Frontal cortex (tissue), 4 donors: ENCODE measurements around the gene VPS18. TPM values are rescaled to one million over a fixed set of nuclear protein-coding genes. Genes with fewer than 3 reads are reported as not detected.

Source experiments
- DNase-seq, 2 donors: peaks; one replicate each; pipeline ENCODE4 v3.0.0; 2012; ENCODE audit warnings: low spot score in 2 of 2
- FAIRE-seq: peaks from 2 replicates; lab custom pipeline; 2012; peaks lifted over from hg19 to GRCh38; lab: Jason Lieb, UNC
- total RNA-seq: library from RNA; depleted of rRNA; stranded (reverse); fragments of >200 nt; gene quantifications from one replicate; pipeline ENCODE4 v1.2.3, GENCODE V29; 2014
- donor health status: control.
- donor health status: control.
- donor health status: control.

VPS18 gene
- total RNA-seq, 1 donor from 2014 or later, result 29.8 TPM

DNA sequence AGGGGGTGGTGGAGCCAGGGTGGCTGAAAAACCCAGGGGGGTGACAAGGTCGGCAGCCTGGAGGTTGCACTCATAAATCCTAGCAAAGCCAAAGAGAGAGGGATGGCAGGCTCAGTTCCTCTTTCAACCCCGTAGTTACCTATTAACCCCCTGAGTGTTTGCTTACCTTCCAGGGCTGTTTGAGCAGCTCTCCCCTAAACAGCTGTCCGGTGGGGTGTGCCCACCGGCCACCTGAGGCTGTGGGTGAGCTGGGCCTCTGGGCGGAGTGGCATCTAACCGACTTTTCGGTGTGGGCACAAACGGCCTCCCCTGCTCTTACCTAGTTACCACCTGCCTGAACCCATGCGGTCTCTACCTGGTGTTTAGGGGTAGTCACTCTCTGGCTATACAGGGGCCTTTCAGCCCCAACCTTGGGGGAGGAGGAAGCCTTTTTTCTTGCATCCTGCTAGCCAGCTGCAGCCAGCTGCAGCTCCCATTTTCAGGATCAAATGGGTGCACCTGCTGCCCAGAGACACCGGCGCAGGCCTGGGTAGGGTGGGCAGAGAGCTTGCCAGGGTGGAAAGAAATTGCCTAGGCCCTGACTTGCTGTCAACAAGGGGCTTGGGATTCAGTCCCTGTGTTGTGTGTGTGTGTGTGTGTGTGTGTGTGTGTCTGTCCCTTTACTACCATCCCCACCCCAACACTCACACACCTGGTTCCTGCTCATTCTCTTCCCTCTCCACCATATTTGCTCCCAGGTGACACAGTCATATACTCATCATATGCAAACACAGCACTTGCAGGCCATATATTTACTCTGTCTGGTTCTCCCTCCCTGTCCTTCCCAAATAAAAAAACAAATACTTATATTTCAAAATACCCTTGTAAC is 38.6 kb downstream of the VPS18 start:
- FAIRE-seq (no peak), DNase-seq (no peak)

DNA sequence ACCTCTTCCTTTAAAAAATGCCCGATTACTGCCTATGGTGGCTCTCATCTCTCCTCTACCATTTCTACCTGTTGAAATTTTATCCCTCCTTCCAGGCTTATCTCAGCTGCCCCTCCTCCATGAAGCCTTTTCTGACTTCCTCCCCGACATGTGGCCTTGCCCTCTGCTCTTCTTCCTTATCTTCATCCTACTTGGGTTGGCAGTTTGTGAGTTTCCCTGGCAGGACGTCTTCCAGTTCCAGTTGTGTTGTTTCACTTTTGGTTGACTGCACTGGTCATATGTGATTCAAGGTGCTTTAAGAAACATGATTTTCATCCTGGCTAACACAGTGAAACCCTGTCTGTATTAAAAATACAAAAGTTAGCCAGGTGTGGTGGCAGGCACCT is 39.3 kb downstream of the VPS18 start:
- DNase-seq, result no peak
- no peak for FAIRE-seq

DNA sequence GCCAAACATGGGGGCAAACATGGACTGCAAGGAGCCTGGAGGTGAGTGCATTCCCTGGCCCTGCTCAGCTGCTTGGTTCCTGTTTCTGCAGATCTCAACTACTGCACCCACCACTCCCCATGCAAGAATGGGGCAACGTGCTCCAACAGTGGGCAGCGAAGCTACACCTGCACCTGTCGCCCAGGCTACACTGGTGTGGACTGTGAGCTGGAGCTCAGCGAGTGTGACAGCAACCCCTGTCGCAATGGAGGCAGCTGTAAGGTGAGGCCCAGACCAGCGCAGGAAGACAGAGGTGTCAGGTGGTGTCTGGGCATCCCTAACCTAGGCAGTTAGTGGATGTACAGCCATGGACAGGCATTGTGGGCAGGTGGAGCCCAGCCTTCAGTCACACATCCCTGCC is 40.2 kb downstream of the VPS18 start:
- FAIRE-seq (no peak), DNase-seq (no peak)

DNA sequence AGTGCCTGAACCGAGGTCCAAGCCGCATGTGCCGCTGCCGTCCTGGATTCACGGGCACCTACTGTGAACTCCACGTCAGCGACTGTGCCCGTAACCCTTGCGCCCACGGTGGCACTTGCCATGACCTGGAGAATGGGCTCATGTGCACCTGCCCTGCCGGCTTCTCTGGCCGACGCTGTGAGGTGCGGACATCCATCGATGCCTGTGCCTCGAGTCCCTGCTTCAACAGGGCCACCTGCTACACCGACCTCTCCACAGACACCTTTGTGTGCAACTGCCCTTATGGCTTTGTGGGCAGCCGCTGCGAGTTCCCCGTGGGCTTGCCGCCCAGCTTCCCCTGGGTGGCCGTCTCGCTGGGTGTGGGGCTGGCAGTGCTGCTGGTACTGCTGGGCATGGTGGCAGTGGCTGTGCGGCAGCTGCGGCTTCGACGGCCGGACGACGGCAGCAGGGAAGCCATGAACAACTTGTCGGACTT is 42.0 kb downstream of the VPS18 start:
- FAIRE-seq (no peak), DNase-seq (no peak)

DNA sequence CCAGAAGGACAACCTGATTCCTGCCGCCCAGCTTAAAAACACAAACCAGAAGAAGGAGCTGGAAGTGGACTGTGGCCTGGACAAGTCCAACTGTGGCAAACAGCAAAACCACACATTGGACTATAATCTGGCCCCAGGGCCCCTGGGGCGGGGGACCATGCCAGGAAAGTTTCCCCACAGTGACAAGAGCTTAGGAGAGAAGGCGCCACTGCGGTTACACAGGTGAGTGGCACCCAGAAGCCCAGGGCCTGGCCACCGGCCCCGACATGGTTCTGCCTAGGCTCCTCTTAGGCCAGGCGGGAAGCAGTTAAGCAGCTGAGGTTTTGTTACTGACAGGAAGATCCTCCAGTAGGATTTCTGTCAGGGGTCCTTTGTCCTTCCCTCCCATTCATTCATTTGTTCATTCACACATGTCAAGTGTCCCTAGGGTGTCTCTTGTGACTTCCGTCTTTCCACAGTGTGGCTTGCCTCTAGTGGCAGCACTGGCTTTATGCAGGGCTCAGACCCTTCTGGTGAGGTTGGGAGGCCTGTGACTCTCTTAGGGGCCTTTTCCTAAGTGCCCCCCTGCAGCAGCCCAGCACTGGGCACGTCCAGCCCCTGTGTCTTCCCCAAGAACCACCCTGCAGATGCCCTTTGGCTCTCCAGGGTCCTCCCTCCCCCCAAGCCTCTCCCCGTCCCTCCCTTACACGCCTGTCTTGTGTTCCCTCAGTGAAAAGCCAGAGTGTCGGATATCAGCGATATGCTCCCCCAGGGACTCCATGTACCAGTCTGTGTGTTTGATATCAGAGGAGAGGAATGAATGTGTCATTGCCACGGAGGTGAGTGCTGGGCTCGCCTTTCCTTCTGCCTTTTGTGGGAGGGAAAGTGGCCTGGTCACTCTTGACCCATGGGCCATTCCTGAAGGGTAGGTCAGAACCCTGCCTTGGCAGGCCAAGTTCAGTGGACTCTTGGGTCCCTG is 42.7 kb downstream of the VPS18 start:
- FAIRE-seq (no peak), DNase-seq (no peak)

DNA sequence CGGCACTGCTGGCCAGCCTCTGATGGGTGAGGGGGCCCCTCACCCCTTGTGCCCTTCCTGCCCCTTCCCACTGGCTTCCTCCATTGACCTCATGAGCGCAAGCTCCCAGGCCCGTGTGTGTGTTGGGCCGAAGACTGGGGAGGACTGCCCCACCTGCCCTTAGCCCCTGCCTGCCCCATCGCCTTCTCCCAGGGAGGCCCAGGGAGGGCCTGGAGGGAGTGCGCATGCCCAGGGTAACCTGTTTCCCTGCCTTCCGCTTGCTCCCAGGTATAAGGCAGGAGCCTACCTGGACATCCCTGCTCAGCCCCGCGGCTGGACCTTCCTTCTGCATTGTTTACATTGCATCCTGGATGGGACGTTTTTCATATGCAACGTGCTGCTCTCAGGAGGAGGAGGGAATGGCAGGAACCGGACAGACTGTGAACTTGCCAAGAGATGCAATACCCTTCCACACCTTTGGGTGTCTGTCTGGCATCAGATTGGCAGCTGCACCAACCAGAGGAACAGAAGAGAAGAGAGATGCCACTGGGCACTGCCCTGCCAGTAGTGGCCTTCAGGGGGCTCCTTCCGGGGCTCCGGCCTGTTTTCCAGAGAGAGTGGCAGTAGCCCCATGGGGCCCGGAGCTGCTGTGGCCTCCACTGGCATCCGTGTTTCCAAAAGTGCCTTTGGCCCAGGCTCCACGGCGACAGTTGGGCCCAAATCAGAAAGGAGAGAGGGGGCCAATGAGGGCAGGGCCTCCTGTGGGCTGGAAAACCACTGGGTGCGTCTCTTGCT is 43.7 kb downstream of the VPS18 start:
- DNase-seq (no peak), FAIRE-seq (no peak)

DNA sequence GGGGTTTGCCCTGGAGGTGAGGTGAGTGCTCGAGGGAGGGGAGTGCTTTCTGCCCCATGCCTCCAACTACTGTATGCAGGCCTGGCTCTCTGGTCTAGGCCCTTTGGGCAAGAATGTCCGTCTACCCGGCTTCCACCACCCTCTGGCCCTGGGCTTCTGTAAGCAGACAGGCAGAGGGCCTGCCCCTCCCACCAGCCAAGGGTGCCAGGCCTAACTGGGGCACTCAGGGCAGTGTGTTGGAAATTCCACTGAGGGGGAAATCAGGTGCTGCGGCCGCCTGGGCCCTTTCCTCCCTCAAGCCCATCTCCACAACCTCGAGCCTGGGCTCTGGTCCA is 44.3 kb downstream of the VPS18 start:
- FAIRE-seq, result no peak
- DNase-seq, result no peak

DNA sequence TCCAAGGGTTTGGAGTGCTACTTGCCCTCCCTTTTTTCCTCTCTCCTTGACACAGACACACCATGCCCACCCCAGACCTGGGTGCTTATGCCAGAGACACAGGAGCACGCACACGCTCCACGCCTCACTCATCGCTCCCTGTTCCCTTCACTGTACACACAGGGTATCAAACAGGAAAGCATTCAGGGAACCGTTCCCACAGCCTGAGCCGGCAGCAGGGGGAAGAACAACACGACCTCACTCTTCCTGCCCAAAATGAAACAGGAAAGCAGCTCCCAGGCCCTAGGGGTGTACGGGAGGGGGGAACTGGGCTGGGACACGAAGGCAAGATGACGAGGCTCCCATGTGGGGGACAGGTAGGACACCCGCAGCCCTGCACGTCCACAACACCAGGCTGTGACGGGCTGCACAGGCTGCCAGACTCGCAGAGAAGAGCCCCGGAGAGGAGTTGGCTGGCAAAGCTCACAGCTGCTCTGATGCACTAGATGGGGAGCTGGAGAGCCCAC is 46.1 kb downstream of the VPS18 start:
- DNase-seq, result no peak
- FAIRE-seq, result no peak

DNA sequence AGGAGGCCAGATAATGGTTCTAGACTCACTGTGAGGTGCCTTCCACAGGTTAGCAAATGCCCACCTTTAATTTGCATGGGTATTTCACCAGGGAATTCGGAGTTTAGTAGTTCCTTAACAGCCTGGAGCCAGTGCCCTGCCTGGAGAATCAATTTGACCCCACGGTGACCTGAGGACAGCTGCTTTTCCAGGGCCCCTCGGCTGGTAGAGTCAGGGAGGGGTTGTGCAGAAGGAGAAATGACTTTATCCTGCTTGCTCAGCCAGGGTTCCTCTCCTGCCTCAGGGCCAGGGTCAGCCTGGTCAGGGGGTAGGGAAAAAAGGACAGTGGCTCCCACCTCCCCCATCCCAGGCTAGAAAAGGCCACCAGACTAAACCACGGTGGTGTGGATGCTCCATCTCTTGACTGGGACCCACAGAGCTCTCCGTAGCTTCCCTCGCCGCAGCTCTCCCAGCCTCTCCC is 46.8 kb downstream of the VPS18 start:
- FAIRE-seq, result no peak
- no peak for DNase-seq

DNA sequence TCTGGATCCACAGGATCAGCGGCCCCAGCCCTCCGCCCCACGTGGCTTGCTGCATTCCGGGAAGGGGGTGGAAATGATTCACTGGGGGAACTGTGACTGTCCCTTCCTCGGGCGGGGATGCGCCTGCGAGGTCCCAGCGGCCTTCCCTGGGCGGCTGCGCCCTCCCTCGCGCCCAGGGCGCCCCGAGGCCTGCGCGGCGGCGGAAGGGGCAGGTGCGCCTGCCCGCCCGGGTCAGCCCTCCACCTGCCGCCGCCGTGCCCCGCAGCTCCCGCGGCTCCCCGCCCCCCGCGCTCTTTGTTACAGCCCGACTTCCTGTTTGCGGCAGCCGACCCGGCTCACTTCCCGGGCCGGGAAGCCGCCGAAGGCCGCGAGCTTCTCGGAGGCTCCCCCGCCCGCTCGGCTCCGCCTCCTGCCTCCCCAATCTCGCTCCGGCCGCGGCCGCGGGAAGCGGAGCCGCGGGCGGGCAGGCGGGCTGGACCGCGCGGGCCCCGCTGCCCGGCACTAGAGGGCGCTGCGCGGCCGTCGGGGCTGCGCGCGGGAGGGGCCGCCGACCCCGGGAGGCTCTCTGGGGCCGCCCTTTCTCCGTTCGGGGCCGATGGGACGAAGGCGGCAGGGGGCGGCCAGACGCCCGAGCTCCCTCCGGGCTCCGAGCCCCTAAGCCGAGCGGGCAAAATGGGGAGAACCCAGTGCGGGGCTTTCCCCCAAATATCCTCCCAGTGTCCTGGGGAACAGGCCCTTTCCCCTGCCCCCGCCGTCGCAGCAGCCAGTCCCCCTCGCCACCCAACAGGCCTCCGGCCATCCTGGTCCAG is 47.5 kb downstream of the VPS18 start:
- no peak for FAIRE-seq
- DNase-seq, result peak; percentile 84 to 93

DNA sequence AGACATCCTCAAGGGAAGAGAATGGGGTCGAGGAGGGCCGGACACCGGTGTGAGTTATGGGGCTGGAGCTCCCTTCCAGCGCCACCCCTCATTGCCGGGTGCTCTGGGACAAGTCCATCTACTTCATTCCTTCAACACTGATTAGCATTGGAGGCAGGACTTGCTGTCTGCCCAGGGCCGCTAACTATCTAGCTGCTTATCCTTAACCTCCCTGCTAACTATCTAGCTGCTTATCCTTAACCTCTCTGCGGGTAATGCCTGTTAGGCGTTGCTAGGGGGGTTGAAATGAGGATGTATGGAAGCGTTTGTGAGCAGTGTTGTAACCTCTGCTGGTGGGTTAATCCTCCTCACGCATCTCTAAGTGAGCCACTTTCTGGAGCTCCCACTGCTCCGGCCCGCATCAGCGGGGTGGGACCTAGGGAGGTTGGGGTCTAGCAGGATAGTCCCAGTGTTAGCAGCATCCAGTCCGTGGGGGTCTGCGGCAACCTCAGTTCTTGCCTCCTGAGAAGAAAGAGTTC is 48.1 kb downstream of the VPS18 start:
- FAIRE-seq (no peak), DNase-seq (no peak)

DNA sequence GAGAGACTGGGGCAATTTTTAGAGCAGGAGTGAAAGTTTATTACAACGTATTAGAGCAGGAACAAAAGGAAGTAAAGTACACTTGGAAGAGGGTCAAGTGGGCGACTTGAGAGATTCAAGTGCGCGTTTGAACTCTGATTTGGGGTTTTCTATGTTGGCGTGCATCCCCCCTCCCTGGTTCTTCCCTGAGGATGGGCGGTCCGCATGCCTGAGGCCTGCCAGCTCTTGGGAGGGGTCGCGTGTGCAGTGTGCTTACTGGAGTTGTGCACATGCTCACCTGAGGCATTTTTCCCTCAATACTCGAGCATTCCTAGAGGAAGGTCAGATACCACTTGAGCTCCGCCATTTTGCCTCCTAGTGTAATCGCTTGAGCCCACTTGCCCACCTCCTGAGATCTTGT is 48.6 kb downstream of the VPS18 start:
- DNase-seq (no peak), FAIRE-seq (no peak)

DNA sequence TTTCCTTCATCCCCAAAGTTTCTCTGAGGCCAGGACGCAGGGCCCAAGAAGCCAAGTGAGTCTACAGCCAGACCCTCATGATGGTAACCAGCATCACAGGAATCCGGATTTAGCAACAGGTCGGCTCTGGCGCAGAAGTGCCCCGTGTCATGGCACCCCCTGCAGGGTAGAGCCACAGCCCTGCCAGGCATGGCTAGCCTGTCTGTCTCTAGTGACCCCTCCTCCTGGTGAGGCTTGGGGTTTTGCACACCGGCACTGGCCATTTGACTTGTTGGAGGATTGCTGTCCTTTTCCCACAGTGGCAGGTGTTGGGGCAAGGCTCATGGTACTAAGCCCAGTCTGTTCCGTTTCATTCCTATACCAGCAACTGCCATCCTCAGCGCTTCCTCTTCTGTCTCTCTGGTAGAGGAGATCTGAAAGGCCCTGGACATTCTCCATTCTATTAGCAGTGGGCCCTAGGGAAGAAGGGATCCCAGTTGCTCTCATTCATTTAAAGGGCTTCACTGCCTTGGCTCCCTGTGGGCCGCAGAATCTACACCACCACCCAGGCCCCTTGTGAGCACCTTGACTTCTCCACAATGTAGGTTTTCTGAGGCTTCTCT is 49.6 kb downstream of the VPS18 start:
- DNase-seq (no peak), FAIRE-seq (no peak)

DNA sequence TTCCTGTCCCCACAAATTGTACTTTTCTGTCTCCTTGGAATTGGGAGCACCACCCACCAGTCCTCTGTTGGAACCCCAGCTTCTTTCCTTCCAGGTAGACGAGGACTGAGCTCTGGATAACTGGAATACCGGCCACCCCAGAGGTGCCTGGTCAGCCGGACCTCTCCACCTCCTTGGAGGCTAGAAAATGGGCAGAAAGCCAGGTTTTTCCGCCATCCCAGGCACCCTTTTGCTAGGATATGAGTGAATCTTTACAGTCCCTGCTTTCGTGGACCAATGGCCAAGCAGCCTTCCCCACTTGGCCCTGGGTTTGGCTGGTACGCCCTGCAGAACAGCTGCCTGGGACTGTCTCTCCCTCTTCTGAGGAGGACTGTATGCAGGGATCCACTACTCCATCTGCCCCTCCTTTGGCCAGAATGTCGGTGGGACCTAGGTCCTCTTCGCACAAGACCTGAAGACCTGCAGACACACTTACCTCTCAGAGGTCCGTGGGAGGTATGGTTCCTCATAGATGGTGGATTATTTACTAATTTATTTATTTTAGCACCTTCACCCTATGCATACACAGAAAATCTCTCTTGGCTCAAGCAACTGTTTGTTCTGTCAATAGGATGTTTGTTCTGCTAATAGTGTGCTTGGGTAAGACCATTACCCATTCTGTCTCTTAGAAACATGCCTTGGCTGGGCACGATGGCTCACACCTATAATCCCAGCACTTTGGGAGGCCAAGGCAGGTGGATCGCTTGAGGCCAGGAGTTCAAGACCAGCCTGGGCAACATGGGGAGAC is 50.5 kb downstream of the VPS18 start:
- no peak for DNase-seq
- FAIRE-seq, result no peak

DNA sequence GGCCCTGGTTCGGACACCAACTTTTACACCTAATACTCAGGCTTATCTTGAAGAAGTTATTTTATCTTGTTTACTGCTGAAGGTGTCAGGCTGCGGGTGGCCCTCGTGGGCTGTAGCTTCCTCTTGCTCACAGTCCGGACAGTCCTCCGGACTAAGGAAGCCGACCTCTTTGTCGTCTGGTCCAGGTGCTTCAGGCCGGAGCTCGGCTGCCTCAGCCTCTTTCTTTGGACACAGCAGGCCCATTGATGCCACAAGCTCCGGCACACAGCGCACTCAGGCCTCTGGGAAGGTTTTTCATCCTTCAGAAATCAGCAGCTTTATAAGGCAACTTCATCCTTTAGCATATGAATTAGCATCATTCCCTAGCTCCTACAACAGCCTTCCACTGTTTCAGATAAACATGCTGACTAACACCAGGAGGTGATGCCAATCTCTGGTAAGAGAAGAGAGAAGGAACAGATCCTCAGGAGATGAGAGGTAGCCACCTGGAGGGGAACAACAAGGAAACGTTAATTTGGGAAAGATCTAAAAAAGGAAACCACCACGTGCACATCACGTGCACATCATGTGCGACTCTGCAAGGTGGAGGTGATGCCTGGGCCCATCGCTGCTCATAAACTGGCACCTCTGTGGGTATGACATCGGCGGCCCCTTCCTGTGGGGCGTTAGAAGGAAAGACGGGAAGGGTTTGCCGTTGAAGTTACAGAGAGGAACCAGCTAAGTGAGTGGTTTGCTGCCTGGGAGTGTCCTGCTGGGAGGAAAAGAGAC is 54.6 kb downstream of the VPS18 start:
- DNase-seq (no peak), FAIRE-seq (no peak)

DNA sequence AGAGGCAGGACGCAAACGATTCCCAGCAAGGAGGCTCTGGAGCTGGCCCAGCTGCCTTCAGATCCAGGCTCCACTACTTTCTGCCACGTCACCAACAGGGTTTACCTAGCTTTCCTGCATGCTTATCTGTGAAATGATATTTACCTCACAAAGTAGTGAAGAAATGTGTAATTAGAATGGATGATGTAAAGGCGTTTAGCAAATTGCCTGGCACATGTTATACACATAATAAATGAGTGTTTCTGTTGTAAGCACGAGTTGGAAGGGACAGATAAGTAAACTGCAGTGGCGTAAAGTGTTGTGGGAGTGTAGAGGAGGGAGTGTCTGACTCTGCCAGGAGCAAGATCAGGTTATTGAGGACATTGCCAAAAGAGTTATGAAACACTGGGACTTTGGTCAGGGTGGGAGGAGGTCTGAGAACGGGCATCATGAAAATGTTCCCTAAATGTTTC is 55.5 kb downstream of the VPS18 start:
- FAIRE-seq, result no peak
- no peak for DNase-seq

DNA sequence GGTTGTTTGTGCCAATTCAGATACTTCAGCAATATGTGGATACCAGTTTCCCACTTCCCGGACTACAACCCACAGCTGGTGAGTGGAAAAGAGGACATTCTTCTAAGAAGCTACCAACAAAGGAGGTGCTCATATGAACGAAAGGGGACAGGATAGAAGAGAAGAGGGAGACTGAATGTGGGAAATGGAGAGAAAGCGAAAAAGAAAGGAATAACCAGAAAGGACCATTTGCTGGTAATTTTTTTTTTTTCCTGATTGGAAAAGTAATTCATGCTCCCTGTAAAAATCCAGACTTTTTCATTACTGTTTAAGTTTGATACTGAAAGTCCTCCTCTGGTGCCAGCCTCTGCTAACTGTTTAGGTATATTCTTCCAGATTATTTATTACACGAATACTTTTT is 57.5 kb downstream of the VPS18 start:
- FAIRE-seq, result no peak
- no peak for DNase-seq
